ENCODE data around the gene AP1G2. TPM values are rescaled to one million over a fixed set of nuclear protein-coding genes. Genes with fewer than 3 reads are reported as not detected.
A peak's percentile ranks its signal among the peaks of the same experiment; 100 is the strongest.

AP1G2 gene
- total and polyA plus RNA-seq, 2 of the 13 experiments (the other 11 are each of a cell fraction or from before 2014, with no cell fraction given) = 96.9 to 611 TPM

DNA sequence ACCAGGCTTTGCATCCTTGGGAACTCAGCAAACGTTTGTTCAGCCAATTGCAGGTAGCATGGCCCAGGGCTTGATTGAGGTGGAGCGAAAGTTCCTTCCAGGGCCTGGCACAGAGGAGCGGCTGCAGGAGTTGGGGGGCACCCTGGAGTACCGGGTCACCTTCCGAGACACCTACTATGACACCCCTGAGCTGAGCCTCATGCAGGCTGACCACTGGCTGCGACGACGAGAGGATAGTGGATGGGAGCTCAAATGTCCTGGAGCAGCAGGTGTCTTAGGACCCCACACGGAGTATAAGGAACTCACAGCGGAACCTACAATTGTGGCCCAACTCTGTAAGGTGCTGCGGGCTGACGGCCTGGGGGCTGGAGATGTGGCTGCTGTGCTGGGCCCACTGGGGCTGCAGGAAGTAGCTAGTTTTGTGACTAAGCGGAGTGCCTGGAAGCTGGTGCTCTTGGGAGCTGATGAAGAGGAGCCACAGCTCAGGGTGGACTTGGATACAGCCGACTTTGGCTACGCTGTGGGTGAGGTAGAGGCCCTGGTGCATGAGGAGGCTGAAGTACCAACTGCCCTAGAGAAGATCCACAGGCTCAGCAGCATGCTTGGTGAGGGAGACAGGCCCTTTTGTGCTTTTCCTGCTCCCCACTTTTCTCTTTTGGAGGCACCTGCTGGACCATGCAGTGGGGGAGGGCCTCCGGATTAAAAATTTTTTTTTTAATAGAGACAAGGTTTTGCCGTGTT, 10.7 kb downstream of the AP1G2 start (continued):
- TF ChIP-seq ZBTB37 (CRISPR knock-in tag; IDR thresholded peaks at IDR 0.05) (0 out of 2 replicates have a peak, but pooled peaks have one; percentile 11), ZNF274 (CRISPR knock-in tag; IDR thresholded peaks at IDR 0.05) (peak; percentile 4; the same call in 1 of the 2 replicates), JUND (CRISPR knock-in tag; IDR thresholded peaks at IDR 0.05) (0 out of 2 replicates have a peak, but pooled peaks have one; percentile 5), SMC3 (IDR thresholded peaks at IDR 0.05; ENCODE audit: low read length) (no peak), MTA1 (CRISPR knock-in tag; IDR thresholded peaks at IDR 0.05; ENCODE audit: borderline replicate concordance) (peak; percentile 38; the same call in 1 of the 2 replicates), SIX4 (CRISPR knock-in tag; IDR thresholded peaks at IDR 0.05) (no peak), LBX2 (CRISPR knock-in tag; IDR thresholded peaks at IDR 0.05; ENCODE audit: borderline replicate concordance) (0 out of 2 replicates have a peak, but pooled peaks have one; percentile 16), ZNF678 (CRISPR knock-in tag; IDR thresholded peaks at IDR 0.05) (no peak), MXI1 (IDR thresholded peaks at IDR 0.05; ENCODE audit: borderline replicate concordance, low read depth, low read length) (0 out of 3 replicates have a peak, but pooled peaks have one; percentile 11), FOXK1 (CRISPR knock-in tag; IDR thresholded peaks at IDR 0.05; ENCODE audit: borderline replicate concordance, low read depth) (no peak), SAP130 (CRISPR knock-in tag; IDR thresholded peaks at IDR 0.05; ENCODE audit: low read depth) (no peak), RBFOX2 (IDR thresholded peaks at IDR 0.05; ENCODE audit: low read depth, low read length) (0 out of 2 replicates have a peak, but pooled peaks have one; percentile 32), NCOA2 (CRISPR knock-in tag; IDR thresholded peaks at IDR 0.05) (peak; percentile 49; the same call in 1 of the 2 replicates), MYC (CRISPR knock-in tag; IDR thresholded peaks at IDR 0.05; ENCODE audit: borderline replicate concordance) (peak; percentile 25; the same call in 1 of the 2 replicates), HOXA9 (CRISPR knock-in tag; IDR thresholded peaks at IDR 0.05; ENCODE audit: borderline replicate concordance) (0 out of 2 replicates have a peak, but pooled peaks have one; percentile 8), ZNF713 (CRISPR knock-in tag; IDR thresholded peaks at IDR 0.05) (no peak), FIP1L1 (IDR thresholded peaks at IDR 0.05; ENCODE audit: borderline replicate concordance, insufficient read depth, low read depth, low read length) (0 out of 2 replicates have a peak, but pooled peaks have one; percentile 54), ZNF317 (CRISPR knock-in tag; IDR thresholded peaks at IDR 0.05) (no peak; the same call in 1 of the 2 replicates)
- TF ChIP-seq, protein P1, sequence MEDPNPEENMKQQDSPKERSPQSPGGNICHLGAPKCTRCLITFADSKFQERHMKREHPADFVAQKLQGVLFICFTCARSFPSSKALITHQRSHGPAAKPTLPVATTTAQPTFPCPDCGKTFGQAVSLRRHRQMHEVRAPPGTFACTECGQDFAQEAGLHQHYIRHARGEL (CRISPR knock-in tag; IDR thresholded peaks at IDR 0.05) = peak; percentile 86; the same call in 1 of the 2 replicates
- TF ChIP-seq, protein P2, sequence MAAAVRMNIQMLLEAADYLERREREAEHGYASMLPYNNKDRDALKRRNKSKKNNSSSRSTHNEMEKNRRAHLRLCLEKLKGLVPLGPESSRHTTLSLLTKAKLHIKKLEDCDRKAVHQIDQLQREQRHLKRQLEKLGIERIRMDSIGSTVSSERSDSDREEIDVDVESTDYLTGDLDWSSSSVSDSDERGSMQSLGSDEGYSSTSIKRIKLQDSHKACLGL (CRISPR knock-in tag; IDR thresholded peaks at IDR 0.05) = 0 out of 2 replicates have a peak, but pooled peaks have one; percentile 23
- TF ChIP-seq, protein P3, sequence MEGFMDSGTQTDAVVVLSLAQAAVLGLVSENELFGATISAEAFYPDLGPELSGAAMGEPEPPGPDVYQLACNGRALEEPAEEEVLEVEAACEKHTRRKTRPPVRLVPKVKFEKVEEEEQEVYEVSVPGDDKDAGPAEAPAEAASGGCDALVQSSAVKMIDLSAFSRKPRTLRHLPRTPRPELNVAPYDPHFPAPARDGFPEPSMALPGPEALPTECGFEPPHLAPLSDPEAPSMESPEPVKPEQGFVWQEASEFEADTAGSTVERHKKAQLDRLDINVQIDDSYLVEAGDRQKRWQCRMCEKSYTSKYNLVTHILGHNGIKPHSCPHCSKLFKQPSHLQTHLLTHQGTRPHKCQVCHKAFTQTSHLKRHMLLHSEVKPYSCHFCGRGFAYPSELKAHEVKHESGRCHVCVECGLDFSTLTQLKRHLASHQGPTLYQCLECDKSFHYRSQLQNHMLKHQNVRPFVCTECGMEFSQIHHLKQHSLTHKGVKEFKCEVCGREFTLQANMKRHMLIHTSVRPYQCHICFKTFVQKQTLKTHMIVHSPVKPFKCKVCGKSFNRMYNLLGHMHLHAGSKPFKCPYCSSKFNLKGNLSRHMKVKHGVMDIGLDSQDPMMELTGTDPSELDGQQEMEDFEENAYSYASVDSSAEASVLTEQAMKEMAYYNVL (CRISPR knock-in tag; IDR thresholded peaks at IDR 0.05; ENCODE audit: borderline replicate concordance) = 0 out of 2 replicates have a peak, but pooled peaks have one; percentile 23
- TF ChIP-seq, protein P4, sequence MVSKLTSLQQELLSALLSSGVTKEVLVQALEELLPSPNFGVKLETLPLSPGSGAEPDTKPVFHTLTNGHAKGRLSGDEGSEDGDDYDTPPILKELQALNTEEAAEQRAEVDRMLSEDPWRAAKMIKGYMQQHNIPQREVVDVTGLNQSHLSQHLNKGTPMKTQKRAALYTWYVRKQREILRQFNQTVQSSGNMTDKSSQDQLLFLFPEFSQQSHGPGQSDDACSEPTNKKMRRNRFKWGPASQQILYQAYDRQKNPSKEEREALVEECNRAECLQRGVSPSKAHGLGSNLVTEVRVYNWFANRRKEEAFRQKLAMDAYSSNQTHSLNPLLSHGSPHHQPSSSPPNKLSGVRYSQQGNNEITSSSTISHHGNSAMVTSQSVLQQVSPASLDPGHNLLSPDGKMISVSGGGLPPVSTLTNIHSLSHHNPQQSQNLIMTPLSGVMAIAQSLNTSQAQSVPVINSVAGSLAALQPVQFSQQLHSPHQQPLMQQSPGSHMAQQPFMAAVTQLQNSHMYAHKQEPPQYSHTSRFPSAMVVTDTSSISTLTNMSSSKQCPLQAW (CRISPR knock-in tag; IDR thresholded peaks at IDR 0.05) = no peak
